Left lung (tissue), 10 donors: ENCODE data around the gene APOBEC3A. TPM values are rescaled to one million over a fixed set of nuclear protein-coding genes. Genes with fewer than 3 reads are reported as not detected.
"Not testable (repeated sequence)": the region's sequence is repeated elsewhere in the genome, so short reads cannot be mapped to it uniquely, and the experiment has no call there.

Experiments
- ATAC-seq: fragments of 200-7000 bp; cut with Tn5 transposase; one replicate; pipeline ENCODE4 v1.9.1; 2020; ENCODE audit warnings: moderate library complexity
- DNase-seq, 4 donors: peaks; one replicate each; pipeline ENCODE4 v3.0.0-alpha.2; 2013 to 2020
- H3K27ac ChIP-seq, 2 donors: fragments of 200-600 bp; sonication (generic) in 1 of 2; one replicate each; pipeline versions ENCODE4 v1.5.0 to v1.8.0; 2020 to 2021
- H3K27me3 ChIP-seq, 2 donors: fragments of 200-600 bp; sonication (generic) in 1 of 2; one replicate each; pipeline versions ENCODE4 v1.5.0 to v1.8.0; 2020 to 2021
- H3K36me3 ChIP-seq, 2 donors: fragments of 200-600 bp; sonication (generic) in 1 of 2; one replicate each; pipeline versions ENCODE4 v1.5.0 to v1.8.0; 2020 to 2021
- H3K4me1 ChIP-seq, 2 donors: fragments of 200-600 bp; one replicate each; pipeline ENCODE4 v1.8.0; 2021
- H3K4me3 ChIP-seq, 2 donors: fragments of 200-600 bp; sonication (generic) in 1 of 2; one replicate each; pipeline versions ENCODE4 v1.5.0 to v1.8.0; 2020 to 2021; ENCODE audit warnings: mild to moderate bottlenecking in 1 of 2
- H3K9me3 ChIP-seq, 2 donors: fragments of 200-600 bp; sonication (generic) in 1 of 2; one replicate each; pipeline versions ENCODE4 v1.5.0 to v1.8.0; 2020 to 2021
- intact Hi-C, 2 donors: fragments of 100-400 bp; cut with DNase I; formaldehyde crosslinking; loops; one replicate each; pipeline versions ENCODE4 v1.11.2 to v1.14.2; 2022
- polyA plus RNA-seq, 6 donors: library from polyadenylated mRNA; unstranded; fragments of 120-200 nt; gene quantifications; one replicate each; pipeline ENCODE4 v1.2.1, GENCODE V29; 2013; ENCODE audit not compliant: insufficient read length in 6 of 6
- total RNA-seq, 2 donors: library from RNA; stranded (reverse); fragmentation: NEBNext Ultra II Directional; extraction: Animal tissue kit (Norgen Biotek cat#: 25700); gene quantifications; one replicate each; pipeline ENCODE4 v1.2.1, GENCODE V29; 2021
- TF ChIP-seq, protein P1 (sequence below), 2 donors: fragments of 200-600 bp; sonication (generic) in 1 of 2; IDR thresholded peaks; one replicate each; pipeline versions ENCODE4 v1.5.0 to v1.8.0; 2021; ENCODE audit warnings: antibody characterized with exemption in 2 of 2
- donor health status: DM: no; HTN: yes; CAD: no.
- donor health status: DM: no; HTN: no; CAD: no.

The APOBEC3A gene
- total and polyA plus RNA-seq, 8 donors: 0.38 to 25.5 (median 0.52) TPM; not detected in 3

DNA sequence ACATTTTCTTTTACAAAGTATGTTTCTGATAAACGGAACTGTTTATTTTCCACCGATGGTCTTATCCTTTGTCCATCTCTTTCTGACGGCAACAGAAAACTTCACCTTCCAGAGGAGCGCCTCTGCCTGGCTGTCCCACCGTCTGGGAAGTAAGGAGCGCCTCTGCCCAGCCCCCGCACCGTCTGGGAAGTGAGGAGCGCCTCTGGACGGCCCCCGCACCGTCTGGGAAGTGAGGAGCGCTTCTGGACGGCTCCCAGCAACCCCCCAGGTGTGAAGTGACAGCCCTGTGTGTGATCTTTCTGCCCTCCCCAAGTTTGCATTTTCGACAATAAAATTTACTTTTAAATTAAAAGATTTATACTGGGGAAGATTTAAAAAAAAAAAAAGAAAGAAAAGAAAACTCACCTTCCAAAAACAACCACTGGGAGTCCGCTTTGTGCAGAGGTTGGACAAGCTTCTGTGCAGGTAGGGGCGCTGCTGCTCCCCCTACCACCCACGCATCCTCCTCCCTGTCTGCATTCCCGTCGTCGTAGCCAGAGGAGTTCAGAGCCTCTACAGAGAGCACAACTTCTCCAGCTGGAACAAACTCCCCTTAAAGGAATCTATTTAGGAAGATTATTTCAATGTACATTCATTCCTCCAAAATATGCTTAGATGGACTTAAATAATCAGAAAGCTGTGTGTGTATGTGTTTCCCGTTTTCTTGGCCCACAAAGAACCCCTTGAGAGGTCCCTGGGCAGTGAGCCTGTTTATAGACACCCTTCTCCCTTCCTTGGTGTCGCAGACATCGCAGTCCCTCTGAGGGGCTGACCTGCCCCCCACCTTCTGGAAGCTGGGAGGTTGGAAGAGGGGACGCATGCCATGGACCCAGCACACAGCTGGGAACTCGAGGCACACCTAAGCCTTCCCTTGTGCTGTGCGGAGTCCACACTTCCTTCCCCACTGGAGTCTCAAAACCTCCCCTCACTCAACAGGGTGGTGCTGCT is 23.9 kb downstream of the APOBEC3A start:
- intact Hi-C loops: no loop called here
- peak in 3 of 4 donors; percentile 39 to 71 (median 52) for DNase-seq
- ATAC-seq: peak; percentile 68
- no peaks in the 10 kb centered on the region for H3K36me3 ChIP-seq
- H3K9me3 ChIP-seq: no peaks in the 10 kb centered on the region
- no peaks in the 10 kb centered on the region for H3K27me3 ChIP-seq
- TF ChIP-seq, protein P1, sequence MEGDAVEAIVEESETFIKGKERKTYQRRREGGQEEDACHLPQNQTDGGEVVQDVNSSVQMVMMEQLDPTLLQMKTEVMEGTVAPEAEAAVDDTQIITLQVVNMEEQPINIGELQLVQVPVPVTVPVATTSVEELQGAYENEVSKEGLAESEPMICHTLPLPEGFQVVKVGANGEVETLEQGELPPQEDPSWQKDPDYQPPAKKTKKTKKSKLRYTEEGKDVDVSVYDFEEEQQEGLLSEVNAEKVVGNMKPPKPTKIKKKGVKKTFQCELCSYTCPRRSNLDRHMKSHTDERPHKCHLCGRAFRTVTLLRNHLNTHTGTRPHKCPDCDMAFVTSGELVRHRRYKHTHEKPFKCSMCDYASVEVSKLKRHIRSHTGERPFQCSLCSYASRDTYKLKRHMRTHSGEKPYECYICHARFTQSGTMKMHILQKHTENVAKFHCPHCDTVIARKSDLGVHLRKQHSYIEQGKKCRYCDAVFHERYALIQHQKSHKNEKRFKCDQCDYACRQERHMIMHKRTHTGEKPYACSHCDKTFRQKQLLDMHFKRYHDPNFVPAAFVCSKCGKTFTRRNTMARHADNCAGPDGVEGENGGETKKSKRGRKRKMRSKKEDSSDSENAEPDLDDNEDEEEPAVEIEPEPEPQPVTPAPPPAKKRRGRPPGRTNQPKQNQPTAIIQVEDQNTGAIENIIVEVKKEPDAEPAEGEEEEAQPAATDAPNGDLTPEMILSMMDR (IDR thresholded peaks at IDR 0.05): peak in 1 of 2 donors; percentile 24
- H3K4me3 ChIP-seq: peak overlapping the region; percentile 19 to 29
- H3K27ac ChIP-seq: peak overlapping the region; percentile 13 to 55
- H3K4me1 ChIP-seq: peaks cover 6 to 13% of the 10 kb centered on the region in 2 donors

DNA sequence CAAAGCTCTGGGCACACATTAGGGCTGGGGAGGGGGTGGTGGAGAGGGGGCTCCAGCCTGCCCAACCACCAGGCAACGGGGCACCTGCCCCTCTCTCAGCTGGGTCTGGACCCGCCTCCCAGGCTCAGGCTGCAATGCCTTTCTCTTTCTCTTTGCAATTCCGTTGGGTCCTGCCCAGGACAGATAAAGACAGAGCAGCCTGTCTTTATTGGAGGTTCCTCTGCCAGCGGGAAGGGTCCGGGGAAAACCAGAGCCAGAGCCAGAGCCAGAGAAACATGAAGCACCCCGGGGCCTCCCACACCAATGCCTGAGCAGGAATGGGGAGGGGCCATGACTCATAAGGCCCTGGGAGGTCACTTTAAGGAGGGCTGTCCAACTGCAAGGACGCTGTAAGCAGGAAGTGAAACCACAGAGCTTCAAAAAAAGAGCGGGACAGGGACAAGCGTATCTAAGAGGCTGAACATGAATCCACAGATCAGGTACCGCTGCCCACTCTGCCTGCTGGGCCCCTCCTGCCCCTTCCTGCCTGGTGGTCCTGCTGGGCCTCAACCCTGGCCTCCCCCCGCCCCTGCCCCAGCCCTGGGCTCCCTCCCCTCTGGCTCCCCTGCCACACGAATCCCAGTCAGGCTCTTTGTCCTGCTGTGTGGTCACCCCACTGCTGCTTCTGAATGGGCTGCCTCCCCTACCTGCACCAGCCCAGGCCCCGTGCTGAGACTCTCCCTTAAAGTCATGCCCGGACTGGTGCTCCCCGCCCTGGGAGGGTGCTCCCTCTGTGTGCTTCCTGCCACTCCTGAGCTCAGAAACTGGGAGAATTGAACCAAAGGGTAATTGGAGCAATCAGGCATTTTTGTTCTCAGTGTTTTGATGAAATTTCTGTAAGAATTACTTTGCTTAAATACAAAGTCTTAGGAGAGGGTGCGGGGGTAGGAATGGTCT is 24.9 kb downstream of the APOBEC3A start, which contains the start of gene APOBEC3B:
APOBEC3B (plus strand) TSS at position 356 of the 936 bp plus-strand sequence; CDS start at position 463, 107 bp downstream.
- Histone ChIP-seq H3K27ac (peak within 1 kb of the TSS; percentile 13 to 55), H3K4me1 (peaks cover 6 to 13% of the 10 kb centered on the region in 2 donors), H3K27me3 (no peaks in the 10 kb centered on the region), H3K4me3 (peak within 1 kb of the TSS; percentile 19 to 29), H3K36me3 (no peaks in the 10 kb centered on the region), H3K9me3 (no peaks in the 10 kb centered on the region)
- DNase-seq (peak; percentile 84 to 94 (median 89)), ATAC-seq (peak; percentile 94)
- intact Hi-C loops: no loop called here
- TF ChIP-seq, protein P1 (IDR thresholded peaks at IDR 0.05): no peak

DNA sequence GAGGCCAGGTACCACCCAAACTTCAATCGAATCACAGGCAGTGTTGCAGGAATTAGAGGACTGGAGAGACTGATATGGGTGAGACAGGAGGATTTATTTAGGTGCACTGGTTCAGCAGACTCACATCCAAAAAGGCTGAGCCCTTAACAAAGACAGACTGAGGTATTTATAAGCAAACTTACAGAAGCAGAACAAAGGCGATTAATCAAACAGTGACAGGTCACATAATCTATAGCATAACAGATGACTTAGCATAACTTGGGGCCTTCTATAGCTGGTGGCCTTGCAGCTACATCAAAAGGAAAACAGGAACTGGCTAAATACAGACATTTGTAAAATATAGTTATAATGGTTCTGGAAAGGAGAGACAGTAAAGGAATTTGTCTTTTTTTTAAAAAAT is 26.8 kb downstream of the APOBEC3A start:
- intact Hi-C loops: no loop called here
- peaks cover 6 to 13% of the 10 kb centered on the region in 2 donors for H3K4me1 ChIP-seq
- H3K36me3 ChIP-seq: no peaks in the 10 kb centered on the region
- no peak overlapping the region for H3K4me3 ChIP-seq
- no peaks in the 10 kb centered on the region for H3K27me3 ChIP-seq
- ATAC-seq: no peak
- TF ChIP-seq, protein P1 (IDR thresholded peaks at IDR 0.05): no peak
- peak overlapping the region in 1 of 2 donors; percentile 53 for H3K27ac ChIP-seq
- no peak for DNase-seq
- H3K9me3 ChIP-seq: no peaks in the 10 kb centered on the region

DNA sequence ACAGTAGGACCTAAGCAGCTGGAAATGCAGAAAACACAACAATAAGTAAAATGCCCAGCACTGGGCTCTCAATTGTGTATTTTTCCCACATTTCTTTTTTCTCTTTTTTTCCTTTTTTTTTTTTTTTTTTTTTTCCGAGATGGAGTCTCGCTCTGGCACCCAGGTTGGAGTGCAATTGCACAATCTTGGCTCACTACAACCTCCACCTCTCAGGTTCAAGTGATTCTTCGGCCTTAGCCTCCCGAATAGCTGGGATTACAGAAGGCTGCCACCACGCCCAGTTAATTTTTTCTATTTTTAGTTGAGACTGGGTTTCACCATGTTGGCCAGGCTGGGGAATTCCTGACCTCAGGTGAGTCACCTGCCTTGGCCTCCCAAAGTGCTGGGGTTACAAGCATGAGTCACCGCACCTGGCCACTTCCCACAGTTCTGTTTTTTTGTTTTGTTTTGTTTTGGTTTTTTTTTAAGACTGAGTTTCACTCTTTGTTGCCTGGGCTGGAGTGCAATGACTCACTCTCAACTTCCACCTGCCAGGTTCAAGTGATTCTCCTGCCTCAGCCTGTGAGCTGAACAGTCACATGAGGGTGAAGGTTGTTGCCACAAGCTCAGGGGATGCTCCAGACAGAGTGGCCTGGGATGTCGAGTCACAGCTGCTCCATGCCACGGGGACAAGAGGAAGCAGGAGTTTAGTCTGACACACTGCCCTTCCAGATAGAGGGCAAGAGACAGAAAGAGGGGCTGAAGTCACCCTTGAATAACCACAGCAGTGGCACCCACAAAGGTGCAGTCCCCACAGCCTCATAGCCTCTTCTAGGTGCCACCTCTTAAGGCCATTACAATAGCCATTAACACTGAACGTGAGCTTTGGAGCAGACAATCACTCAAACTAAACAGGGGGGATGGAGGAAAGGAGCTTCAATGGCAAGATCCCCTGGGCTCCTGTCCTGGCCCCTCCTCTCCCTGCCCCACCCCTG is 27.7 kb downstream of the APOBEC3A start:
- H3K27me3 ChIP-seq, intact Hi-C loops, H3K9me3 ChIP-seq, H3K36me3 ChIP-seq, H3K4me3 ChIP-seq: not testable (repeated sequence)
- DNase-seq (peak in 1 of 4 donors; percentile 76), ATAC-seq (peak; percentile 68)
- Histone ChIP-seq H3K27ac (peak overlapping the region in 1 of 2 donors; percentile 53), H3K4me1 (peaks cover 6 to 13% of the 10 kb centered on the region in 2 donors)
